ENCODE measurements around the gene PAN3. TPM values are rescaled to one million over a fixed set of nuclear protein-coding genes. Genes with fewer than 3 reads are reported as not detected.

The PAN3 gene
- total RNA-seq, 1 experiment from 2014 or later: 37.5 TPM

GRCh38 chr13:28204043-28204442 lies 65.7 kb downstream of the PAN3 start:
- Histone ChIP-seq H3K4me1 (0 out of 2 replicates have a peak, but pooled peaks cover 3% of the 10 kb centered on the region), H3K27me3 (replicated peaks; ENCODE audit: control insufficient read depth, insufficient read depth, low read length) (no peaks in the 10 kb centered on the region), H3K9me3 (no peaks in the 10 kb centered on the region), H3K36me3 (ENCODE audit: control insufficient read depth, insufficient read depth, low read length) (no peaks in the 10 kb centered on the region; the same call in 1 of the 2 replicates), H3K4me3 (ENCODE audit: low read depth, low read length) (no peak overlapping the region)
- ChIA-PET CTCF (no interaction called here), POLR2A (no interaction called here)
- BruUV-seq (replicated peaks): no TSS peak
- no peak for TF ChIP-seq CTCF (IDR thresholded peaks at IDR 0.05; ENCODE audit: insufficient read depth in 1 of 2, low read depth in 1 of 2, low read length in 1 of 2, severe bottlenecking in 1 of 2, unreplicated experiment in 1 of 2)
- Mint-ChIP-seq H3K4me3 (ENCODE audit: unreplicated experiment) (no peak overlapping the region), H3K27me3 (ENCODE audit: insufficient read depth, unreplicated experiment) (no peaks in the 10 kb centered on the region), H3K36me3 (ENCODE audit: insufficient read depth, unreplicated experiment) (peaks cover 34% of the 10 kb centered on the region), H3K9me3 (ENCODE audit: unreplicated experiment) (no peaks in the 10 kb centered on the region), H3K27ac (ENCODE audit: unreplicated experiment) (no peak overlapping the region), H3K4me1 (ENCODE audit: low read depth, unreplicated experiment) (peaks cover 7% of the 10 kb centered on the region)
- DNase-seq: no peak
- intact Hi-C loops (cut with micrococcal nuclease; ENCODE audit: unreplicated experiment): no loop called here

GRCh38 chr13:28204690-28205443 lies 66.5 kb downstream of the PAN3 start:
- no peaks in the 10 kb centered on the region for H3K27me3 Mint-ChIP-seq (ENCODE audit: insufficient read depth, unreplicated experiment)
- Histone ChIP-seq H3K4me3 (ENCODE audit: low read depth, low read length) (no peak overlapping the region), H3K4me1 (0 out of 2 replicates have a peak, but pooled peaks cover 3% of the 10 kb centered on the region), H3K27me3 (replicated peaks; ENCODE audit: control insufficient read depth, insufficient read depth, low read length) (no peaks in the 10 kb centered on the region), H3K9me3 (no peaks in the 10 kb centered on the region), H3K36me3 (ENCODE audit: control insufficient read depth, insufficient read depth, low read length) (no peaks in the 10 kb centered on the region; the same call in 1 of the 2 replicates)
- CTCF ChIA-PET: no interaction called here
- POLR2A ChIA-PET: no interaction called here
- H3K9me3 Mint-ChIP-seq (ENCODE audit: unreplicated experiment): no peaks in the 10 kb centered on the region
- H3K36me3 Mint-ChIP-seq (ENCODE audit: insufficient read depth, unreplicated experiment): peaks cover 34% of the 10 kb centered on the region
- peaks cover 7% of the 10 kb centered on the region for H3K4me1 Mint-ChIP-seq (ENCODE audit: low read depth, unreplicated experiment)
- TF ChIP-seq CTCF (IDR thresholded peaks at IDR 0.05; ENCODE audit: insufficient read depth in 1 of 2, low read depth in 1 of 2, low read length in 1 of 2, severe bottlenecking in 1 of 2, unreplicated experiment in 1 of 2): no peak
- no peak overlapping the region for H3K27ac Mint-ChIP-seq (ENCODE audit: unreplicated experiment)
- DNase-seq: no peak
- no TSS peak for BruUV-seq (replicated peaks)
- no peak overlapping the region for H3K4me3 Mint-ChIP-seq (ENCODE audit: unreplicated experiment)
- intact Hi-C loops (cut with micrococcal nuclease; ENCODE audit: unreplicated experiment): no loop called here

- no peaks in the 10 kb centered on the region for H3K4me1 ChIP-seq
- TF ChIP-seq CTCF (IDR thresholded peaks at IDR 0.05; ENCODE audit: insufficient read depth in 1 of 2, low read depth in 1 of 2, low read length in 1 of 2, severe bottlenecking in 1 of 2, unreplicated experiment in 1 of 2): no peak
- H3K27me3 ChIP-seq (replicated peaks; ENCODE audit: control insufficient read depth, insufficient read depth, low read length): no peaks in the 10 kb centered on the region
- no peak overlapping the region for H3K27ac Mint-ChIP-seq (ENCODE audit: unreplicated experiment)
- intact Hi-C loops (cut with micrococcal nuclease; ENCODE audit: unreplicated experiment): no loop called here
- H3K4me3 Mint-ChIP-seq (ENCODE audit: unreplicated experiment): no peak overlapping the region
- ChIA-PET POLR2A (no interaction called here), CTCF (no interaction called here)
- H3K4me3 ChIP-seq (ENCODE audit: low read depth, low read length): no peak overlapping the region
- H3K9me3 ChIP-seq: no peaks in the 10 kb centered on the region
- BruUV-seq (replicated peaks): no TSS peak
- no peaks in the 10 kb centered on the region for H3K9me3 Mint-ChIP-seq (ENCODE audit: unreplicated experiment)
- DNase-seq: no peak
- H3K27me3 Mint-ChIP-seq (ENCODE audit: insufficient read depth, unreplicated experiment): no peaks in the 10 kb centered on the region
- no peaks in the 10 kb centered on the region for H3K36me3 Mint-ChIP-seq (ENCODE audit: insufficient read depth, unreplicated experiment)
- no peaks in the 10 kb centered on the region for H3K4me1 Mint-ChIP-seq (ENCODE audit: low read depth, unreplicated experiment)
- H3K36me3 ChIP-seq (ENCODE audit: control insufficient read depth, insufficient read depth, low read length): no peaks in the 10 kb centered on the region
Measured at GRCh38 chr13:28218679-28219078, 80.3 kb downstream of the PAN3 start.
